Measurements from ENCODE around the gene GPR32. TPM values are rescaled to one million over a fixed set of nuclear protein-coding genes. Genes with fewer than 3 reads are reported as not detected.

GPR32 gene
- total RNA-seq, 2 donors from 2014 or later, result not detected

DNA sequence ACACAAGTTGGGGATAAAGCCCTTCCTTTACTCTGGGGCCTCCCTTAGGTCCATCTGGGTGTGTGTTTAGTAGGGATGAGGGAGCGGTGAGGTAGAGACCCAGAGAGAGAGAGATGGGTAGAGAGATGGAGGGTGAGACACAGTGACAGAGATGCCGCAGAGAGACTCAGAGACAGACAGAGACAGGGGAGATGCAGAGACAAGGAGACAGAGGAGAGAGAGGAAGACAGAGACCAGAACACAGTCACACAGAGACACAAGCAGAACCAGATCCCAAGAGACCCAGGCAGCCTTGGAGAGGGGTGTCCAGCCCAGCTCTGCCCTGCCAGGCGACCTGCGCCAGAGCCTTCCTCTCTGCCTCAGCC, 51.0 kb downstream of the GPR32 start:
- H3K4me3 ChIP-seq, result peak overlapping the region in 1 of 2 donors; percentile 9
- 16 to 23% methylated on average over 4 of the region's 4 CpGs for WGBS, 2 donors
- intact Hi-C loops (cut with DNase I), result no loop called here
- no peaks in the 10 kb centered on the region for H3K27me3 ChIP-seq
- ATAC-seq (no peak), DNase-seq (no peak)
- no peaks in the 10 kb centered on the region for H3K36me3 ChIP-seq (replicated peaks in 1 of 2; ENCODE audit: insufficient read depth in 1 of 2, low read depth in 2 of 2)
- no peaks in the 10 kb centered on the region for H3K9me3 ChIP-seq
- TF ChIP-seq POLR2A (IDR thresholded peaks at IDR 0.05), result no peak
- TF ChIP-seq, protein P1, sequence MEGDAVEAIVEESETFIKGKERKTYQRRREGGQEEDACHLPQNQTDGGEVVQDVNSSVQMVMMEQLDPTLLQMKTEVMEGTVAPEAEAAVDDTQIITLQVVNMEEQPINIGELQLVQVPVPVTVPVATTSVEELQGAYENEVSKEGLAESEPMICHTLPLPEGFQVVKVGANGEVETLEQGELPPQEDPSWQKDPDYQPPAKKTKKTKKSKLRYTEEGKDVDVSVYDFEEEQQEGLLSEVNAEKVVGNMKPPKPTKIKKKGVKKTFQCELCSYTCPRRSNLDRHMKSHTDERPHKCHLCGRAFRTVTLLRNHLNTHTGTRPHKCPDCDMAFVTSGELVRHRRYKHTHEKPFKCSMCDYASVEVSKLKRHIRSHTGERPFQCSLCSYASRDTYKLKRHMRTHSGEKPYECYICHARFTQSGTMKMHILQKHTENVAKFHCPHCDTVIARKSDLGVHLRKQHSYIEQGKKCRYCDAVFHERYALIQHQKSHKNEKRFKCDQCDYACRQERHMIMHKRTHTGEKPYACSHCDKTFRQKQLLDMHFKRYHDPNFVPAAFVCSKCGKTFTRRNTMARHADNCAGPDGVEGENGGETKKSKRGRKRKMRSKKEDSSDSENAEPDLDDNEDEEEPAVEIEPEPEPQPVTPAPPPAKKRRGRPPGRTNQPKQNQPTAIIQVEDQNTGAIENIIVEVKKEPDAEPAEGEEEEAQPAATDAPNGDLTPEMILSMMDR (IDR thresholded peaks at IDR 0.05), result no peak
- H3K27ac ChIP-seq, result peak overlapping the region; percentile 78 to 92 (median 83)
- H3K4me1 ChIP-seq, result peaks cover 78% of the 10 kb centered on the region

Small RNA genes within 50 kb of the gene (small RNA-seq; reads per million reads assigned to genes)
- 133 reads per million, percentile 97 among the genes with 10 or more reads in this experiment for gene SNORD88A
- gene SNORD88B, result not detected
- not detected for gene SNORD88C

Other genes with a start within 250 kb of the GPR32 start
- gene LRRC4B, start 202.0 kb upstream of the GPR32 start, total RNA-seq, result 10 to 100 TPM in 1 of 2 donors, under 1 TPM in 1; 0.26 to 10.5 TPM
- gene SYT3, start 130.6 kb upstream of the GPR32 start, total RNA-seq, result under 1 TPM; 0.33 to 0.52 TPM
- gene C19orf81, start 121.0 kb upstream of the GPR32 start, total RNA-seq, result not detected
- gene SHANK1, start 50.7 kb upstream of the GPR32 start, total RNA-seq, result 1 to 10 TPM in 1 of 2 donors, under 1 TPM in 1; 0.26 to 2.3 TPM
- 10 to 100 TPM in 1 of 2 donors, 1 to 10 TPM in 1; 5.2 to 24.1 TPM for gene CLEC11A, start 47.1 kb upstream of the GPR32 start, total RNA-seq
- not detected for gene ACP4, start 20.0 kb downstream of the GPR32 start, total RNA-seq
- 100 to 1,000 TPM; 937 to 947 TPM for gene KLK1, start 53.3 kb downstream of the GPR32 start, total RNA-seq
- not detected for gene KLK15, start 63.1 kb downstream of the GPR32 start, total RNA-seq
- not detected for gene KLK3, start 84.5 kb downstream of the GPR32 start, total RNA-seq
- gene KLK2, start 103.0 kb downstream of the GPR32 start, total RNA-seq, result not detected
- not detected for gene KLK4, start 140.9 kb downstream of the GPR32 start, total RNA-seq
- not detected for gene KLK5, start 182.6 kb downstream of the GPR32 start, total RNA-seq
- not detected for gene KLK6, start 199.1 kb downstream of the GPR32 start, total RNA-seq
- 1 to 10 TPM in 1 of 2 donors, not detected in 1; 4.2 TPM for gene KLK7, start 213.5 kb downstream of the GPR32 start, total RNA-seq
- gene KLK8, start 231.1 kb downstream of the GPR32 start, total RNA-seq, result not detected
- not detected for gene KLK10, start 249.2 kb downstream of the GPR32 start, total RNA-seq

All from body of pancreas (tissue), 4 donors.